ENCODE results near the gene CYP27C1.
"Not testable (repeated sequence)": the region's sequence is repeated elsewhere in the genome, so short reads cannot be mapped to it uniquely, and the experiment has no call there.

The CYP27C1 gene

DNA sequence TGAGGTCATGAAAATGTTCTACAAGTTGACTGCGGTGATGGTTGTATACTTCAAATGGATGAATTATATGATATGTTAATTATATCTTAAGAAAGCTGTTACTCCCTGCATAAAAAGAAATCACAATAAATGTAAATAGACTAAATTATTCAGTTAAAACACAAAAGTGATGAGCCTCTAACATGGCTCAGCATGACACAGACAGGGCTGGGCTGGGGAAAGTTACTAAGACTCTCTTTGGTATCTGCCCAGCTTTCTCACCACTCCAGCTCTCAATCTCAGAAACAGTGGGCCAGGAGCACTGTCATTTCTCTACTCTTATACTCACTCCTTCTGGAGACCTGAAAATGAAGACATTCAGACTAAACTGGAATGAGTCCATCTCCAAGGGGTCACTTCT, 3.5 kb downstream of the CYP27C1 start:
- no peaks in the 10 kb centered on the region for H4K20me1 ChIP-seq (ENCODE audit: insufficient read depth, low read length)
- no peak overlapping the region for H2AFZ ChIP-seq (ENCODE audit: low read length)
- H3K4me3 ChIP-seq (ENCODE audit: low read depth, low read length, poor library complexity, severe bottlenecking): no peak overlapping the region
- H3K4me2 ChIP-seq (ENCODE audit: low read length): no peak overlapping the region
- no peaks in the 10 kb centered on the region for H3K4me1 ChIP-seq (ENCODE audit: insufficient read depth, low read length, severe bottlenecking)
- H3F3A ChIP-seq (ENCODE audit: insufficient read depth, low read length): no peaks in the 10 kb centered on the region
- no peak overlapping the region for H3K27ac ChIP-seq (ENCODE audit: low read depth, low read length, poor library complexity, severe bottlenecking)
- no peaks in the 10 kb centered on the region; the same call in 1 of the 2 replicates for H3K36me3 ChIP-seq (ENCODE audit: insufficient read depth, low read length)
- no peaks in the 10 kb centered on the region for H3K9me3 ChIP-seq (ENCODE audit: low read length)
- H3K79me2 ChIP-seq (ENCODE audit: insufficient read depth, low read length): no peaks in the 10 kb centered on the region
- H3K27me3 ChIP-seq (ENCODE audit: insufficient read depth, low read length): no peaks in the 10 kb centered on the region; the same call in 1 of the 2 replicates
- TF ChIP-seq CTCF (IDR thresholded peaks at IDR 0.05; ENCODE audit: low read length): no peak
- TF ChIP-seq EZH2 (IDR thresholded peaks at IDR 0.05; ENCODE audit: borderline replicate concordance, low read length): no peak
- no peak overlapping the region for H3K9ac ChIP-seq (ENCODE audit: low read length)
- H3K9me2 ChIP-seq (ENCODE audit: low read depth, low read length): no peaks in the 10 kb centered on the region

DNA sequence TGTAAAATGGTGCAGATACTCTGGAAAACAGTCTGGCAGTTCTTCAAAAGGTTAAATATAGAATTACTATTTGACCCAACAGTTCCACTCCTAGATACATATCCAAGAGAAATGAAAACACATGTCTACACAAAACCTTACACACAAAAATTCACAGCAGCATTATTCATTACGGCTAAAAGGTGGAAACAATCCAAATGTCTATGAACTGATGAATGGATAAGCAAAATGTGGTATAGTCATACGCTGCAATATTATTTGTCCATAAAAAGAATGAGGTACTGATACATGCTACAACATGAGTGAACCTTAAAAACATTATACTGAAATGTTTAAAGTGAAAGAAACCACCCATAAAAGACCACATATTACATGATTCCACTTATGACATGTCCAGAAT, 4.0 kb downstream of the CYP27C1 start:
- no peak overlapping the region for H2AFZ ChIP-seq (ENCODE audit: low read length)
- H3K79me2 ChIP-seq (ENCODE audit: insufficient read depth, low read length): no peaks in the 10 kb centered on the region
- H3K4me1 ChIP-seq (ENCODE audit: insufficient read depth, low read length, severe bottlenecking): no peaks in the 10 kb centered on the region
- no peak overlapping the region for H3K9ac ChIP-seq (ENCODE audit: low read length)
- no peaks in the 10 kb centered on the region; the same call in 1 of the 2 replicates for H3K36me3 ChIP-seq (ENCODE audit: insufficient read depth, low read length)
- H3K9me3 ChIP-seq (ENCODE audit: low read length): no peaks in the 10 kb centered on the region
- H3K27me3 ChIP-seq (ENCODE audit: insufficient read depth, low read length): no peaks in the 10 kb centered on the region; the same call in 1 of the 2 replicates
- TF ChIP-seq CTCF (IDR thresholded peaks at IDR 0.05; ENCODE audit: low read length) (no peak), EZH2 (IDR thresholded peaks at IDR 0.05; ENCODE audit: borderline replicate concordance, low read length) (no peak)
- H3K4me3 ChIP-seq (ENCODE audit: low read depth, low read length, poor library complexity, severe bottlenecking): no peak overlapping the region
- no peak overlapping the region for H3K27ac ChIP-seq (ENCODE audit: low read depth, low read length, poor library complexity, severe bottlenecking)
- H4K20me1 ChIP-seq (ENCODE audit: insufficient read depth, low read length): no peaks in the 10 kb centered on the region
- H3K9me2 ChIP-seq (ENCODE audit: low read depth, low read length): no peaks in the 10 kb centered on the region
- no peak overlapping the region for H3K4me2 ChIP-seq (ENCODE audit: low read length)
- H3F3A ChIP-seq (ENCODE audit: insufficient read depth, low read length): no peaks in the 10 kb centered on the region

DNA sequence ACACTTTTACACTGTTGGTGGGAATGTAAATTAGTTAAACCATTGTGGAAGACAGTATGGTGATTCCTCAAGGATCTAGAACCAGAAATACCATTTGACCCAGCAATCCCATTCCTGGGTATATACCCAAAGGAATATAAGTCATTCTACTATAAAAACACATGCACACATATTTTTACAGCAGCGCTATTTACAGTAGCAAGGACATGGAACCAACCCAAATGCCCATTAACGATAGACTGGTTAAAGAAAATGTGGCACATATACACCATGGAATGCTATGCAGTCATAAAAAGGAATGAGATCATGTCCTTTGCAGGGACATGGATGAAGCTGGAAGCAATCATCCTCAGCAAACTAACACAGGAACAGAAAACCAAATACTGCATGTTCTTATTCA, 5.9 kb downstream of the CYP27C1 start:
- not testable (repeated sequence) for H3K4me2 ChIP-seq (ENCODE audit: low read length); H3K4me1 ChIP-seq (ENCODE audit: insufficient read depth, low read length, severe bottlenecking); H3K27me3 ChIP-seq (ENCODE audit: insufficient read depth, low read length); H3K9me3 ChIP-seq (ENCODE audit: low read length); H3K9me2 ChIP-seq (ENCODE audit: low read depth, low read length); H3K27ac ChIP-seq (ENCODE audit: low read depth, low read length, poor library complexity, severe bottlenecking); H4K20me1 ChIP-seq (ENCODE audit: insufficient read depth, low read length); H3K36me3 ChIP-seq (ENCODE audit: insufficient read depth, low read length); H3K4me3 ChIP-seq (ENCODE audit: low read depth, low read length, poor library complexity, severe bottlenecking); H2AFZ ChIP-seq (ENCODE audit: low read length); H3F3A ChIP-seq (ENCODE audit: insufficient read depth, low read length); H3K79me2 ChIP-seq (ENCODE audit: insufficient read depth, low read length); H3K9ac ChIP-seq (ENCODE audit: low read length)

- no peak overlapping the region for H2AFZ ChIP-seq (ENCODE audit: low read length)
- no peak overlapping the region for H3K4me2 ChIP-seq (ENCODE audit: low read length)
- H3K27ac ChIP-seq (ENCODE audit: low read depth, low read length, poor library complexity, severe bottlenecking): no peak overlapping the region
Observed at GRCh38 chr2:127208313-127208712, 11.8 kb downstream of the CYP27C1 start.

More at GRCh38 chr2:127208313-127208712, 11.8 kb downstream of the CYP27C1 start:
- Histone ChIP-seq H4K20me1 (ENCODE audit: insufficient read depth, low read length) (no peaks in the 10 kb centered on the region), H3K9me2 (ENCODE audit: low read depth, low read length) (no peaks in the 10 kb centered on the region), H3F3A (ENCODE audit: insufficient read depth, low read length) (no peaks in the 10 kb centered on the region), H3K4me3 (ENCODE audit: low read depth, low read length, poor library complexity, severe bottlenecking) (no peak overlapping the region), H3K9ac (ENCODE audit: low read length) (no peak overlapping the region), H3K27me3 (ENCODE audit: insufficient read depth, low read length) (no peaks in the 10 kb centered on the region), H3K9me3 (ENCODE audit: low read length) (no peaks in the 10 kb centered on the region), H3K79me2 (ENCODE audit: insufficient read depth, low read length) (no peaks in the 10 kb centered on the region), H3K4me1 (ENCODE audit: insufficient read depth, low read length, severe bottlenecking) (no peaks in the 10 kb centered on the region), H3K36me3 (ENCODE audit: insufficient read depth, low read length) (no peaks in the 10 kb centered on the region)
- TF ChIP-seq EZH2 (IDR thresholded peaks at IDR 0.05; ENCODE audit: borderline replicate concordance, low read length) (no peak), CTCF (IDR thresholded peaks at IDR 0.05; ENCODE audit: low read length) (no peak)

Data from OCI-LY1 (cell line).